ENCODE data around the gene PLXNA1.

PLXNA1 gene

DNA sequence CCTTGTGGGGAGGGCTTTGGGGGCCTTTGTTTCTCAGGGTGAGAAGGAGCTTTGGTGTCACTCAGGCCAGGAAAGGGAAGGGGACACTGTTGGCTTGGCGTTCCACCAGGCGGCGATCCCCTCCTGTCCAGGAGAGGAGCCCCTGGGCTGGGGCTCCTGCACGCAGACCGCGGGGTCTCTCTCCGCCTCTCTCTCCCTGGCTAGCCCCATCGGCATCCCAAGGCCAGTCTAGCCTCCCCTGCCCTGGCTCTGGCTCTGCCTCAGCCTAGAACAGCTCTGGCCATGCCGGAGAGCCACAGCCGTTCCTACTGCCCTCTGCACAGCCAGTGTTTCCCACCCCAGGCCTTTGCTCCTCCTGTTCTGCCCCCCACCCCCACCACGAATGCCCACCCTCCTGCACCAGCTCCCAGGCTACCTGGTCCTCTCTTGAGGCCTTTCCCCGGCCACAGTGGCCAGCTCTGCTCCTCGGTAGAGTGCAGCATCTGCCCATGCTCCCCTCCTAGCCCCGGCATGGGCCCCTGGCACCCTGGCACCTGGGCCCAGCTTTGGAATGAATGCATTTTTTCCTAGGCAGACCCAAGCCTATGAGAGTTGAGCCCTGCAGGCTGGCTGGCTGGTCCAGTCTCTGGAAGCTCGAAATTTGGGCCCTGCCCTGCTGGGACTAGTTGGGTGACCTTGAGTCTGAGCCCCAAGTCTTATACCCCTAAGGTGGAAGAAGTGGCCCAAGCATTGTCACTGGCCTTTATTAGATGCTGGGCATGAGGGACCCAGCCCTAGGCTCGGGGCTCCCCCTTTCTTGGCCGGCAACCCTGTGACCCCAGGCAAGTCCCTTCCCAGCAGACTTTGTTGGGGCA is 2.4 kb downstream of the PLXNA1 start:
- H3K27ac ChIP-seq, result peak overlapping the region; percentile 97
- H3K4me3 ChIP-seq (ENCODE audit: low read depth, low read length), result no peak overlapping the region
- peaks cover 25% of the 10 kb centered on the region for H3K79me2 ChIP-seq
- H2AFZ ChIP-seq, result no peak overlapping the region
- H3K9me3 ChIP-seq (ENCODE audit: control insufficient read depth, low read length), result no peaks in the 10 kb centered on the region
- no peaks in the 10 kb centered on the region for H3K27me3 ChIP-seq (ENCODE audit: control insufficient read depth, insufficient read depth, low read length)
- H3K4me1 ChIP-seq, result peaks cover 43% of the 10 kb centered on the region
- H3K9ac ChIP-seq, result no peak overlapping the region
- TF ChIP-seq, protein P1, sequence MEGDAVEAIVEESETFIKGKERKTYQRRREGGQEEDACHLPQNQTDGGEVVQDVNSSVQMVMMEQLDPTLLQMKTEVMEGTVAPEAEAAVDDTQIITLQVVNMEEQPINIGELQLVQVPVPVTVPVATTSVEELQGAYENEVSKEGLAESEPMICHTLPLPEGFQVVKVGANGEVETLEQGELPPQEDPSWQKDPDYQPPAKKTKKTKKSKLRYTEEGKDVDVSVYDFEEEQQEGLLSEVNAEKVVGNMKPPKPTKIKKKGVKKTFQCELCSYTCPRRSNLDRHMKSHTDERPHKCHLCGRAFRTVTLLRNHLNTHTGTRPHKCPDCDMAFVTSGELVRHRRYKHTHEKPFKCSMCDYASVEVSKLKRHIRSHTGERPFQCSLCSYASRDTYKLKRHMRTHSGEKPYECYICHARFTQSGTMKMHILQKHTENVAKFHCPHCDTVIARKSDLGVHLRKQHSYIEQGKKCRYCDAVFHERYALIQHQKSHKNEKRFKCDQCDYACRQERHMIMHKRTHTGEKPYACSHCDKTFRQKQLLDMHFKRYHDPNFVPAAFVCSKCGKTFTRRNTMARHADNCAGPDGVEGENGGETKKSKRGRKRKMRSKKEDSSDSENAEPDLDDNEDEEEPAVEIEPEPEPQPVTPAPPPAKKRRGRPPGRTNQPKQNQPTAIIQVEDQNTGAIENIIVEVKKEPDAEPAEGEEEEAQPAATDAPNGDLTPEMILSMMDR (IDR thresholded peaks at IDR 0.05), result no peak
- no peak overlapping the region for H3K4me2 ChIP-seq (ENCODE audit: low read length)
- no peaks in the 10 kb centered on the region for H3K36me3 ChIP-seq (ENCODE audit: control insufficient read depth, insufficient read depth, low read length)

DNA sequence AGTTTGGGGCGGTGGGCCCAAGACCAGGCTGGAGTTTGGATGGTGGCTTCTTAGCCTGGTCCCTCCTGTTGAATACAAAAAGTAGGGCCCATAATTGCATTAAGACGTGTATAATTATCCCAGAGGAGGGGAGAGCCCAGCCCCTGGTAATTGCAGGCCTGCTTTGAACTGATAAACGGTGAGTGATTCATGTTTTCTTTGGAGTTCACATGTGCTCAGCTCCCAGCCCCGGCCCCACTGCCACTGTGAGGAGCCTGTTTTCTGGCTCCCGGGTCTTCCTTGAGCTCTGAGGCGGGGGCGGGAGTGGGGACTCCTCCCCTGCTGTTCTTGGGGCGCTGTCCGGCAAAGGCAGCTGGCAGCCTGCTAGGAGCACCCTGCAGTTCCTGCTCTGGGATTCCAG is 3.1 kb downstream of the PLXNA1 start:
- H3K79me2 ChIP-seq, result peaks cover 32% of the 10 kb centered on the region
- H3K27ac ChIP-seq, result peak overlapping the region; percentile 97
- no peak overlapping the region for H3K9ac ChIP-seq
- TF ChIP-seq, protein P1 (IDR thresholded peaks at IDR 0.05), result no peak
- no peak overlapping the region for H3K4me3 ChIP-seq (ENCODE audit: low read depth, low read length)
- no peaks in the 10 kb centered on the region for H3K27me3 ChIP-seq (ENCODE audit: control insufficient read depth, insufficient read depth, low read length)
- no peak overlapping the region for H3K4me2 ChIP-seq (ENCODE audit: low read length)
- no peaks in the 10 kb centered on the region for H3K9me3 ChIP-seq (ENCODE audit: control insufficient read depth, low read length)
- H2AFZ ChIP-seq, result no peak overlapping the region
- peaks cover 49% of the 10 kb centered on the region for H3K4me1 ChIP-seq
- no peaks in the 10 kb centered on the region for H3K36me3 ChIP-seq (ENCODE audit: control insufficient read depth, insufficient read depth, low read length)

DNA sequence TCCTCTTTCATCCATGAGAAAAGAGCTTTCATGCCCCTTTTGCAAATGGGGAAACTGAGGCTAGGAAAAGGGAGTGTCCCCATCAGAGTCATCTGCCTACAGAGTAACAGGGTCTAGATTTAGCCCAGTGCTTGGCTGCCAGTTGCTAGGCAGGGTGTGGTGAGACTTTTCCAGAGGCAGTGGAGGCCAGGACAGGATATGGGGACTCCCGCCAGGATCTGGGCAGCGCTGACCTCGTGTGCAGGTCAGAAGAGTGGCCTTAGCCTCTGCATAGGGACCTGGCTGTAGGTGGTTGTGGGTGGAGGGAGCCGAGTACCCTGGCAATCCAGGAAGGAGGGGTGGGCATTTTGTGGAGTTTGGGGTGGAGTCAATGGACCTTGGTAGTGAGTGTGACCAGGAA is 4.2 kb downstream of the PLXNA1 start:
- peaks cover 58% of the 10 kb centered on the region for H3K4me1 ChIP-seq
- no peaks in the 10 kb centered on the region for H3K36me3 ChIP-seq (ENCODE audit: control insufficient read depth, insufficient read depth, low read length)
- no peaks in the 10 kb centered on the region for H3K9me3 ChIP-seq (ENCODE audit: control insufficient read depth, low read length)
- peaks cover 40% of the 10 kb centered on the region for H3K79me2 ChIP-seq
- H3K27ac ChIP-seq, result peak overlapping the region; percentile 97
- TF ChIP-seq, protein P1 (IDR thresholded peaks at IDR 0.05), result no peak
- H2AFZ ChIP-seq, result no peak overlapping the region
- H3K27me3 ChIP-seq (ENCODE audit: control insufficient read depth, insufficient read depth, low read length), result no peaks in the 10 kb centered on the region
- no peak overlapping the region for H3K4me2 ChIP-seq (ENCODE audit: low read length)
- peak overlapping the region; percentile 21 for H3K9ac ChIP-seq
- no peak overlapping the region for H3K4me3 ChIP-seq (ENCODE audit: low read depth, low read length)

DNA sequence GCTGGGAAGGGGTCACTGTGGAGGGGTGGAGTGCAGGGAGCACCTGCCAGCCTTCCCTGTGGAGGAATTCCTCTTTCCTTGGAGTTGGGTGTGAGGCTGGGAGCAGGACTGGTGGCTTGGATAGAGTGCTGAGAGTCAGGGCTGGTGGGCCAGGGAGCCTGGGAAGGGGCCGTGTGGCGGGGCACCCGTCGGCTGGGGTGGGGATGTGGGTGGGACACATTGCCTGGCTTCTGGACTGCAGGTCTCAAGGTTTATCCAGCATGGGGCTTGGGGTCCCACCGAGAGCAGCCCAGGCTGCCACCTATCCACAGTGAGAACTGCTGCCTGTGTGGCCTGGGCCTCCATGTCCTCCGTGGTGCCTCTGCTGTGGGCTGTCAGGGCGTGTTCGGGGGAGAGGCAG is 4.7 kb downstream of the PLXNA1 start:
- peaks cover 63% of the 10 kb centered on the region for H3K4me1 ChIP-seq
- no peak overlapping the region for H3K4me2 ChIP-seq (ENCODE audit: low read length)
- no peak overlapping the region for H3K4me3 ChIP-seq (ENCODE audit: low read depth, low read length)
- H3K36me3 ChIP-seq (ENCODE audit: control insufficient read depth, insufficient read depth, low read length), result no peaks in the 10 kb centered on the region
- no peaks in the 10 kb centered on the region for H3K27me3 ChIP-seq (ENCODE audit: control insufficient read depth, insufficient read depth, low read length)
- TF ChIP-seq, protein P1 (IDR thresholded peaks at IDR 0.05), result no peak
- no peaks in the 10 kb centered on the region for H3K9me3 ChIP-seq (ENCODE audit: control insufficient read depth, low read length)
- peaks cover 45% of the 10 kb centered on the region for H3K79me2 ChIP-seq
- no peak overlapping the region for H2AFZ ChIP-seq
- H3K27ac ChIP-seq, result peak overlapping the region; percentile 97
- no peak overlapping the region for H3K9ac ChIP-seq
